ENCODE results near the gene ZEB1.

The ZEB1 gene

GRCh38 chr10:31318854-31319601, at the start of gene ZEB1:
TSS of gene ZEB1 (plus strand) at chr10:31319216. CDS start at chr10:31319235, 19 bp downstream.
- peak within 1 kb of the TSS; percentile 72 for H3K4me3 ChIP-seq (ENCODE audit: low read depth, low read length)

GRCh38 chr10:31270954-31271353, 48.1 kb upstream of the ZEB1 start:
- H3K4me3 ChIP-seq (ENCODE audit: low read depth, low read length) = no peak overlapping the region

DNA sequence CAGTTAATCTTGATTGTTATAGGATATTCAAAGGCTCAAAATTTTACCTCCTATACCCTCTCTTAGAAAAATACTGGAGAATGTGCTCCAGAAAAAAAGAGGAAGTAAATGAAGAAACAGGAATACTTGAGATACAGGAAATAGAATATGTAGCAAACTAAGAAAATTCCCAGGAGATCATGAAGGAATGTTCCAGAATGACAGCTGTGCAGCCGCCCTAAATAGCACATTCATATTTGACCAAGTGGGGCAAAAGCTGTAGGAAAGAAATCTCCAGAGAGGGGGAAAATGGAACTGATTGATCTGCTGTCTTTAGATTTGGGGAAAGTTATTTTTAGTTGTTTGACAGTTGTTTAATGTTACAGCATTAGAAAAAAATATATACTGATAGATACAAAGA, 46.2 kb upstream of the ZEB1 start:
- no peak overlapping the region for H3K4me3 ChIP-seq (ENCODE audit: low read depth, low read length)

- no peak overlapping the region for H3K4me3 ChIP-seq (ENCODE audit: low read depth, low read length)
Measured at GRCh38 chr10:31273789-31274188, 45.2 kb upstream of the ZEB1 start.

- H3K4me3 ChIP-seq (ENCODE audit: low read depth, low read length) = no peak overlapping the region
Measured at GRCh38 chr10:31274310-31274709, 44.7 kb upstream of the ZEB1 start.

DNA sequence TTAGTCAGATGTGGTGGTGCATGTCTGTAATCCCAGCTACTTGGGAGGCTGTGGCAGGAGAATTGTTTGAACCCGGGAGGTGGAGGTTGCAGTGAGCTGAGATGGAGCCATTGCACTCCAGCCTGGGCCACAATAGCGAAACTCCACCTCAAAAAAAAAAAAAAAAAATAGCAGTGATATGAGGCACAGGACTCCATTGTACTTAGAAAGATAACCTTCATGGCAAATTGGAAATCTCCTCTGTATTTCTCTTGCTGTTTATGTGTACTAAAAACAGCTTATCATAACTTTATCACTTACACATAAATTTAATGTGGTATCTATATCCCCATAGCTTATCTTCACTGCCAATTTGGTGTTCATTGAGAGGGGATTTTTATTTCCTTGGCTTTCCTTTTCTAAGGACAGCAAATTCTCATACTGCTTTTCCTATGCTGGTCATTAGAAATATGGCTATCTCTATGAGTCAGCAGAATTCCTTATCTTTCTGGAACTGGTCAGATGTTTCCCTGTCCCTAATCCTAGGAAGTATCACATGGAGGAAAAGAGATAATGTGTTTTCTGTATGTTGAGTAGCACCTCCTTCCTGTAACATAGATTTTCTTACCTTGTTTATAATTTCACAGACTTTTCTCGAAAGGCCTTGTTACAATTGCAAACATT, 40.6 kb upstream of the ZEB1 start:
- H3K4me3 ChIP-seq (ENCODE audit: low read depth, low read length) = no peak overlapping the region

- no peak overlapping the region for H3K4me3 ChIP-seq (ENCODE audit: low read depth, low read length)
Measured at GRCh38 chr10:31280972-31281371, 38.0 kb upstream of the ZEB1 start.

DNA sequence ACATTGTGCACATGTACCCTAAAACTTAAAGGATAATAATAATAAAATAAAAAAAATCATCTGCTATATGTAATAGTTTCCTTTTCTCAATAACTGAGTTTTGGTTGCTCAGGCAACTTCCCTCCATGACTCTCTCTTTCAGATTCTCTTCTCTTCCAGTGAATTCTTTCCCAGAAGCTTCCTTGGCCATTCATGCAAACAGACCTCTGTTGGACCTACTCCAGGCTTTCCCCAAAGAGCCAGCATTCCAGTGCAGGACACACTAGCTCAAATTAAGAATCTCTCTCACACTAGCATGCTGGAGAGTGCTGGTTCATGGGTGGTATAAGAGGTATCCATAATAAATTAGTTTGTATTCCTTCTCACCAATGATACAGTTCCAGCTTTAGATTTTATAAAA, 31.0 kb upstream of the ZEB1 start:
- H3K4me3 ChIP-seq (ENCODE audit: low read depth, low read length) = no peak overlapping the region

DNA sequence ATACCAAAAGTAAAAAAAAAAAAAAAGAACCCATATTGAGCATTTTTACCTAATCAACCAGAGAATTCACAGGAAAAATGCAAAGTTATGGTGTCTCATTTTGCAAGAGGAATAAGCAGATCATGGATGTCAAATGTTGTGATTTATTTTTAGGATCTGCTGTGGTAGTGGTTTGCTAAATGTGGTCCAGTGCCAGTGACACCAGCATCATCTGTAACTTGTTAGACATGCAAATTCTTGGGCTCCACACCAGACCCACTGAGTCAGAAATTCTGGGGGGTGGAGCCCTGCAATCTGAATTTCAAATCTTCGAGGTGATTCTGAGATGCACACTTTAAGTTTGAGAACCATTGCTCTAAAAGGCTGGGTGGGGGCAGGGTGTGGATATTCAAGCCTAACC, 30.1 kb upstream of the ZEB1 start:
- H3K4me3 ChIP-seq (ENCODE audit: low read depth, low read length) = no peak overlapping the region

GRCh38 chr10:31290386-31290785, 28.6 kb upstream of the ZEB1 start:
- H3K4me3 ChIP-seq (ENCODE audit: low read depth, low read length) = no peak overlapping the region

GRCh38 chr10:31291123-31291522, 27.9 kb upstream of the ZEB1 start:
- no peak overlapping the region for H3K4me3 ChIP-seq (ENCODE audit: low read depth, low read length)

DNA sequence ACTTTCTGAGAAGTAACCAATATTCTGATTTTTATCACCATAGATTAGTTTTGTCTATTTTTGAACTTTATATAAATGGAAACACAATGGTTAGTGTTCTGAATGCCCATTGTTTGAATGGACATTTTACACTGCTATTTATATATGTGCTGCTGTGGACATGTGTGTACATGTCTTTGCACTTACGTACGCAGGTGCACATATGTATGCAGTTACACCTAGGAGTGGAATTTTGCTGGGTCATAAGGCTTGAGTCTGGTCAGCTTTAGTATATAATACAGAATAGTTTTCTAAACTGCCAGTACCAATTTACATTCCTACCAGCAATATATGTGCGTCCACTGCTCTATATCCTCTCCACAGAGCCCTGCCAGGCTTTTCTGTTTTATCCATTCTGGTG, 24.5 kb upstream of the ZEB1 start:
- no peak overlapping the region for H3K4me3 ChIP-seq (ENCODE audit: low read depth, low read length)

- no peak overlapping the region for H3K4me3 ChIP-seq (ENCODE audit: low read depth, low read length)
Measured at GRCh38 chr10:31296754-31297153, 22.3 kb upstream of the ZEB1 start.

DNA sequence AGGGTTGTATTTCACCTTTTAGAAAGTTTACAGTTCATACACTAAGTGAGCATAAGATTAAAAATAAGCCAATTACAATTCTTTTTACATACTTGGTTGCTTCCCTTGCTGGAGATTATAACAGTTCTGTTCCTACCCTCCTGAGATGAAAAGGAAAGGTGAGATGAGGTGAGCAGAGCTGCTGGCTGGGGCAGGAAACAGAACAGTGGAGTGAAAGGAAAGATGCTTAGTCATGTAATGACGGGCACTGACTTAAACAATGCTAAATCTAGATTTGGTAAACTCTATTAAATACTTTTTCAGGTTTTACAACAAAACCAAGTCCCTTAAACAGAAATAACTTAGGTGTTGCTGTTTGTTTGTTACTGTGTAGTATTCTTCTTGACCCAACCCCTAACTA, 19.9 kb upstream of the ZEB1 start:
- no peak overlapping the region for H3K4me3 ChIP-seq (ENCODE audit: low read depth, low read length)

DNA sequence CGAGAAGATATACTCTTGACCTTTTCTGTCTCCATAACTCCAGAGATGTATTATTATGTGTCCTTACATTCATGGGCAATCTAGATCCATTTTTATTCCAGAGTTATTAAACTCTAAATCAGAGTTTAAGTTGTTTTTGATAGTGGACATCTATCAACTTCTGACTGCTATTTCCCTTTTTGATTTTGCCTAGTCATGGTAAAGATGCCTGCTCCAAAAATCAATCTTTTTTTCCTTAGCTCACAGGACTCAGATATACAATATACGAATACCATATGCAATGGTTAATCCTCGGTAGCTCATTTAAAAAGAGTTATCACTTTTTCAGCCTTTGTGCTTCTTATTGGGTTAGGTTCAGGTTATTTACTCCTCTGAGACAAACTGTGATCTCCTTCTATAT, 15.8 kb upstream of the ZEB1 start:
- H3K4me3 ChIP-seq (ENCODE audit: low read depth, low read length) = no peak overlapping the region

DNA sequence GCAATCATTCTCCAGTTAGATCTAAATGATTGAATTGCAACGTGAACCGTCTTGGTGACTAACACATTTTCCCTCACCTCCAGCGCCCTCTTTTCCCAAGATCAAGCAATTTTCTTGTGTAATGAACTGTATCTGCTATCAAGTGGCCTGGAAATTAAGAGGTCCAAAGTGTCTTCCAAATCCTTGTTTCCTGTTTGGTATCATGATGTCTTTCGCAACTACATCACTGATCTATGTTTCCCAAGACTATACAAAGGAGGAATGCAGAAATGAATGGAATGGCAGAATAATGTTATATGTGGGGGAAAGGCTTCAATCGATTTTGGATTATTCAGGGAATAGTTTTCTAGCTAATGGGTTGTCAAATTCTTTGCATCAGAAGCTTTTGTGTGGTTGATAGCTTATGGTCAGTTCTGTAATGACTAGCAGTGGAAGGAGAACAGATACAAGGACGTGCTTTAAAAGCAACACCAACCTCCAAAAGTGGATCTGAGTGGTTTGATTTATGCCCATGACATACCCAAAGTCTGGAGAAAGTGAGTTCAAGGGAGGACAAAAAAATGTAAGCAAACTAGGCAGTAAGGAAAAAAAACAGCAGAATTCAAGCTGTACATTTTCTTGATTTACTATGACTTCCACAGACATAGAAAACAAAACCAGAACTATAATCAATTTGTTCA, 14.6 kb upstream of the ZEB1 start:
- no peak overlapping the region for H3K4me3 ChIP-seq (ENCODE audit: low read depth, low read length)

- no peak overlapping the region for H3K4me3 ChIP-seq (ENCODE audit: low read depth, low read length)
Measured at GRCh38 chr10:31313396-31313795, 5.6 kb upstream of the ZEB1 start.

DNA sequence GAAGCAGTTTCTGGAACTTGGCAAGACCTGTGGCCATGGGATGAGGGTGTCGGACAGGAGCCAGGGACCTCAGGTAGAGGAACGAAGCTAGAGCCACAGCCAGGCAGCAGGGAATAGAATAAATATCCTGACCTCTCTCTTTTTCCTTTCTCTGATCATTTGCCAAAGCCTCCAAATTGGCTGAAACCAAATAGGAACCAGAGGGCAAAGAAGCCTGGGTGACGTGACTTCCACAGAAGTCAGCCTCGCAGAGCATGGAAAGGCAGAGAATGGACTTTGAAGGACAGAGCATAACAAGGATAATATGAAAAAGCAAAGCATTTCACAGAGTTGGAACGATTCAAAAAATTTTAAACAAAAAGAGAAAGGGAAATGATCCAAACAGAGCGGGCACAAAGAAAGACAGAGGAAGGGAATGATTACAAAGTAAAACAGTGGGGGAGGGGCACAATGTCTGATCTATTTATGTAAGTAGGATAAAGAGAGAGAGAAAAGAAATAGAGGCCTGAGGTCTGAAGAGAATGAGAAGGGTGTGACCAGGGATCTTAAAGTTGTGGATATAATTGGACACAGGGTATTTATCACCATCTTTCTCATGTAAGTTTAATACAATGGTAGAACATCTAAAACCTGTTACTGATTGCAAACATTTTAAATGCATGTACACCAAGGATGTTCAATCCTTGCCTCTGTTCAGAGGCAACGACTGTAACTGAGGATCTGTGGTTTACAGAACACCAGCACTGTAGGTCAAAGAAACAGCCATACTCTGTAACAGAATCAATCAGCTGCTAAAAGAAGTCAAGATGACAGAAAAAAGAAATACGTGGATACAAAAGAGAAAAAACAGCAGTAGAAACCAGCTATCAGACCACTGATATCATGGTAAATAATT, 4.5 kb upstream of the ZEB1 start:
- no peak overlapping the region for H3K4me3 ChIP-seq (ENCODE audit: low read depth, low read length)

- no peak overlapping the region for H3K4me3 ChIP-seq (ENCODE audit: low read depth, low read length)
Measured at GRCh38 chr10:31315453-31315852, 3.6 kb upstream of the ZEB1 start.

DNA sequence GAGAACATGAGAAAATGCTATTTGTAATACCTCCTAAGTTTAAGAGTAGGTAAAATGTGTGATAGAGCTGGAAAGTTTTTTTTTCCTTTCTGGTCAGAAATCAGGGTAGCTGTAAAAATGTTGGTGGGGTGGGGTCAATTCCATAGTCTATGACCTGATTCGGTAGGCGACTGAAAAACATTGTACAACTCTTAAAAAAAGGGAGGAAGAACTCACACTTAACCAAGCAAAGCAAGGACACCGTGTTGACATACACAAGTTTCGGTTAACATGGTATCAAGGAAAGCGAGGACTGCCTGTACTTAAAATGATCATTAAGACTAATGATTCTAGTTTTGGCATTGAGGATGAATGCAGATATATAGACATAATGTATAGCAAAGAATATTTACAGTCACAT, 1.8 kb upstream of the ZEB1 start:
- H3K4me3 ChIP-seq (ENCODE audit: low read depth, low read length) = no peak overlapping the region

Data from iPS-11a (cell line).